Measurements from ENCODE around the gene SPAG9.

Gene SPAG9

DNA sequence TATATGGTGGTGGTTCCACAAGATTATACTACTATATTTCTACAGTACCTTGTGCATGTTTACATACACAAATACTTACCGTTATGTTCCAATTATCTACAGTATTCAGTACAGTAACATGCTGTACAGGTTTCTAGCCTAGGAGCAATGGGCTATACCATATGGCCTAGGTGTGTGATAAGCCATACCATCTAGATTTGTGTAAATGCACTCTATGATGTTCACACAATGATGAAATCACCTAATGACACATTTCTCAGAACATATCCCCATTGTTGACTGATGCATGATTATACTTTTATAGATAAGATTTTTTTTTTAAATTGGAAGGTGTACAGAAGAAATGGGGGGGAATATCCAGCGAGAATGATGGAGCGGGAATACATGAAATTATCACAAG, 131.5 kb downstream of the SPAG9 start:
- no peak for DNase-seq (ENCODE audit: low read depth, low spot score)

DNA sequence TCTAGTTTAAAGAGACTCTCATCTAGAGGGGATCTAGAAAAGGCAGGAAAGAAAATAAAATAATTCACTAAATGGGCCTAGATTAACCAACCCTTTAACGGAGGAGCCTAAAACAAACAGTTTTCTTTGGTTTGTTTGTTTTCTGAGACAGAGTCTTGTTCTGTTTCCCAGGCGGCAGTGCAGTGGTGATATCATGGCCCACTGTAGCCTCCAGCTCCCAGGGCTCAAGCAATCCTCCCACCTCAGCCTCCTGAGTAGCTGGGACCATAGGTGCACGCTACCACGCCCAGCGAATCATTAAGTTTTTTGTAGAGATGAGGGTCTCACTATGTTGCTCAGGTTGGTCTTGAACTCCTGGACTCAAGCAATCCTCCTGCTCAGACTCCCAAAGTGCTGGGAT, 132.2 kb downstream of the SPAG9 start:
- DNase-seq (ENCODE audit: low read depth, low spot score): no peak

DNA sequence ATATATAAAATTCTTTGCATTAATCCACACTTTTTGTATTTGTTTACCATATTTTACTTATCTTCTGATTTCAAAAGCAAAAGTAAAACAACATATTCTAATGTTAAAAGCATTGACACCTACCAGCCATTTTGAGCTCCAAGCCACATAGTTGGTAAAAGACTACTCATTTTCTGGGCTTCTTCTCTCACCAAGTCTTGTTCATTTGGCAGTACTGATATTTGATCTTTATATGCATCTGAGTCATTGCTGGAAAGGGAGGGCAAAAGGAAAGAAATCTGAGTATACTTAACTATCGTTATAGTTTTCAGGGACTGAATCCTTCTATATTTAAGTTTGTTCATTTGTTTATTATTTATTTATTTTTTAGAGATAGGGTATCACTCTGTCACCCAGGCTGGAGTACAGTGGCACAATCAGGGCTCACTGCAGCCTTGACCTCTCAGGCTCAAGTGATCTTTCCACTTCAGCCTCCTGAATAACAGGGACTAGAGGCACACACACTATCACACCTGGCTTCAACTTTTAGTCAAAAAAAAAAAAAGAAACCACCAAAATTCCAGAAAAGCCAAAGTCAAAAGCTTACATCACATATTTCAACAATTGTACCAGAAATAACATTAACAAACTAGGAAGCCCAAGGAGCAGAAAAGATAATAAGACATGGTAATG, 133.5 kb downstream of the SPAG9 start:
- no peak for DNase-seq (ENCODE audit: low read depth, low spot score)

DNA sequence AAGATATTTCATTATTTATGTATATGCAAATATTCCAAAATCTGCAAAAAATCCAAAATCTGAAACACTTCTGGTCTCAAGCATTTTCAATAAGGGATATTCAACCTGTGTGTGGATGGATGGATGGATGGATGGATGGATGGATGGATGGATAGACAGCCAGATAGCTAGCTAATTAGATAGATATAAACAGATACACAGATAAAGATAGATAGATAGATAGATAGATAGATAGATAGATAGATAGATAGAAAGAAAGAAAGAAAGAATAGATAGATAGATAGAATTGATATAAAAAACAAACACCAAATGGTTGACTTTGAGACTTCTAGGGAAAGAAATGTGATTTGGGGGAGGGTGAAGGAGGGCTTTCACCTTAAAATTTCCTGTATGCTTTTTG, 139.4 kb downstream of the SPAG9 start:
- DNase-seq (ENCODE audit: low read depth, low spot score): no peak

DNA sequence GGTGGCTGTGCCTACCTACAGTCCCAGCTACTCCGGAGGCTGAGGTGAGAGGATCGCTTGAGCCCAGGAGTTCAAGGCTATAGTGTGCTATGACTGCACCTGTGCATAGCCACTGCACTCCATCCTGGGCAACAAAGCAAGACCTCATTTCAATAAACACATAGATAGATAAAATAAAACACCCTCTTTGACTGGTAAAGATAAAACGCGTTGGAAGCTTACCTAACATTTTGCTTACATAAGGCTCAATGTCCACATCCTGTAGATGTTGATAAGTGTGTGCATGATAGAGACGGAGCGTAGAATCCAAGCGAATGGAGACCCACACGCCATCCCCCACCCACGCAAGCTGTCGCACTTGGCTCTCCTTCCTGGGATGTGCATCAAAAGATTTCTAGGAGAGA, 141.1 kb downstream of the SPAG9 start:
- no peak for DNase-seq (ENCODE audit: low read depth, low spot score)

DNA sequence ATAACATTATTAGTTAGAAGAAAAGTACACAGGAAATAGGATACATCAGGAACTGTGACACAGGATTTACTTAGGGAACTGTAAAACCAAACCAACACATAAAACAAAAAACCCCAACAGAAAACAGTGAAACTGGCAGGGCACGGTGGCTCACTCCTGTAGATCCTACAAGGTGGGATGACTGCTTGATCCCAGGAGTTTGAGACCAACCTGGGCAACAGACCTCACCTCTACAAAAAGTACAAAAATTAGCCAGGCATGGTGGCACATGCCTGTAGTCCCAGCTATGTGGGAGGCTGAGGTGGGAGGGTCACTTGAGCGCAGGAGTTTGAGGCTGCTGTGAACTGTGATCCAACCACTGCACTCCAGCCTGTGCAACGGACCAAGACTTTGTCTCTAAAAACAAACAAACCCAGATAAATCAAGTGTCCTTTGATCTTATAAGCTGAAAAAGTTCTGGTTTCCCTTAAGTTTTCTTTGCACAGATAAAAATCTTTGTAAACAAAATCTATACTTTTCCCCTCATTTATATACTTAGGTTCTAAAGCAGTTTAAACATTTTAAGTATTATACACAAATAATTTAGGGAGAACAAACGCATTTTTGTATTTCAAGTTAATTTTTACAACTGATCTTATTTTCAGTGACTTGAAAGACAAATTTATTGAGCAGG, 143.0 kb downstream of the SPAG9 start:
- DNase-seq (ENCODE audit: low read depth, low spot score): no peak

DNA sequence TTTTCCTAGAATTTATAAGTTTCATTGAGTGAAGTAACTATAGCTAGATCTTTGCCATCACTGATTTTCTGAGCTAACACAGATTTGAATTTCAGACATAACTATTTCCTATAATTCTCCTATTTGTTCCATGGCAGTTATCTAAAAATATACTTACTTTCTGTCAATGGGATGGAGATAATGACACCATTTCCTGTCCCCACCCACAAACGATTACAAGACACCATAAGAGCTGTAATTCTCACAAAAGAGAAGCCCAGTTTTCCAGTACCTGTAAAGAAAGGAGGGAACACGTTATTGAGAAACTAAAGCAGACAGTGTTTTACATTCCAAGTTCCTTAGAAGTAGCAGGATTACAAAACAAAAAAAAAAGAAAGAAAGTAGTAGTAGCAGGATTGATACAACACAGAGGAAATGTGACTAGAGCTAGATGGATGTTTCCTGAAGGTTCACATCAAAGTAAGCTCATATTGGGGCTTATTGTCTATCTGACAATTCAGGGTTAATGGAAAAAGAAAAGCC, 143.7 kb downstream of the SPAG9 start:
- DNase-seq (ENCODE audit: low read depth, low spot score): no peak

DNA sequence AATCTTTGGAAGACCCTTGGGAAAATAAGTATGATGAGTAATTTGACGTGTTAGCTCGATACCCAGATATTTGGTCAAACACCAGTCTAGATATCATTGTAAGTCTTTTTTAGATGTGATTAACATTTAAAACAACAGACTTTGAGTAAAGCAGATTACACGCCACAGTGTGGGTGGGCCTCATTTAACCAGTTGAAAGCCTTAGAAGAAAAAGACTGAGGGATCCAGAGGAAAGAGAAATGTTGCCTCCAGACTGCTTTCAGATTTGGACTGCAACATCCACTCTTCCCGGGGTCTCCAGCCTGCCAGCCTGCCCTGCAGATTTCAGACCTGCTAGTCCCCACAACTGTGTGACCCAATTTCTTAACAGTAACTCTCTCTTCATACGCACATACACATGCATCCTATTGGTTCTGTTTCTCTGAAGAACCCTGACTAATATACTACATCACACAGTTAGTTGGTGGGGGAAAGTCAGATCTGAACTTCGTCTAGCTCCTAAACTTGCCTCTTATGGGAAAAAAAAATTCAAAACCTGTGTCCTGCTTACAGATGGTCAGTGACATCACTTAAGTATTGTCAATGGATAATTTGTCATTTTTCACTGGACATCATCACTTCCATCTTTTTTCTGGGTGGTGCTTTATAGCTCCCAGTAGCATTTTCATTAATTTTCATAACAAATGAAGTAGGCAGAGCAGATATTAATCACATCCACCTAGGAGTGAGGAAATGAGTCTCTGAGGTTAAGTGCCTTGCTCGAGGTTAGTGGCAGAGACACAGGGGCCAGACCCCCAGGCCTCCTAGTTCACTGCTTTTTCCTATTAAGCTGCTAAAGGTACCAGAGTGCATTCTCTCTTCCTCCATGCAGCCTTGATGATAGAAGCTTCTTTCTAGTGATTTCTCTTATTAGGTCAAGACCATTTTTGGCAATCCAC, 146.8 kb downstream of the SPAG9 start:
- DNase-seq (ENCODE audit: low read depth, low spot score): no peak

DNA sequence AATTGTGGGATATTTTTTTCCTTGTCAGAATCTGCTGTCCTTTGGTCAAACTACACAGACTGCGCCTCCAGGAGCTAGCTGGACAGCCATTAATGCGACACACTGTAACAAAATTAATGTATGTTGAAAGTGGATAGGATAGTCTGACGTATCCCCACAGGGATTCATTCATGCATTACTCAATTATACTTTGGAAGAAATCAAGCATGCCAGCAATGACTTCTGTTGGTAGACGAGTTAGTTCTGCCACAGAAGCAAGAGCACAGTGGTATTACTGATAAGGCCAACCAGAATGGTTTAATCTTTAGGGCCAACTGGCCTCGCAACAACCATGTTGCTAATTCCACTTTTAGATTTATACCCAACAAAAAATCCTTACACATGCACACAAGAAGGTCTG, 148.1 kb downstream of the SPAG9 start:
- DNase-seq (ENCODE audit: low read depth, low spot score): no peak

DNA sequence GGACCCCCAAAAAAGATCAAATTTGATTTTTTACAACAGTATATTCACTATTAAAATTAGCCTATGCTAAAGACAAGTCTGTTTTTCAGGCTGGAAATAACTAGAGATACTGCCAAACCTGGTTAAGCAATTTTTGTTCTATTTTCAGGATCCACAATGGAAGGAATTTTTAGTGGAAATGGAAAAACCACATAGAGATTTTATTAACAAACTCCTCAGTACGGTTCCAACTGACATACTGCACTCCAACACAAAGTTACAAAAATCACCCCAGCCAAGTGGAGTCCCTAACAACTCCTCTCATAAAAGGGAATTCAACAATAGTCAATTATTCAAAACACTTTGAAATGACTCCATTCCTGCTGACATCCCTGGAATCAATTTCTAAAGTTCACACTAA, 152.9 kb downstream of the SPAG9 start:
- DNase-seq (ENCODE audit: low read depth, low spot score): no peak

DNA sequence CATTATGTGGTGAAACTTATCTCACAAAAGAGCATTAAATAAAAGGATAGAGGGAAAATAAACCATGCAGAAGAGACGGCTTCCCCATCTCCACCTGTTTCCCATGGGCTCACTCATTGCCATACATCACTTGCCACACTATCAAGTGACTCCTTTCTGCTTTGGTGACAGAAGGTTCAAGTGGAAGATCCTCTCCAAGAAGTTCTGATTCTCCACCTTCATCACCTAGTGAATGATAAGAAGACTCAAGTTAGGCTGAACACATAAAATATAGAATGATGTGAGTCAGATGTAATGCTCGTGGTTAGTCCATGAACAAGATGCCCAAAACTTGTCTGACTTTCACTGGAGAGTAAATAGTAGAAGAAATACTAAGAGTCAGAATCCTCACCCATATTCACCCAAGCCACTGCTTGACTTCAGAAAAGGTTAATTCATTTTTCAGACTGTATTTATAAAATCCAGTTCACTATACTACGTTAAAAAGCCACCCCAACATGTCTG, 154.5 kb downstream of the SPAG9 start:
- no peak for DNase-seq (ENCODE audit: low read depth, low spot score)

DNA sequence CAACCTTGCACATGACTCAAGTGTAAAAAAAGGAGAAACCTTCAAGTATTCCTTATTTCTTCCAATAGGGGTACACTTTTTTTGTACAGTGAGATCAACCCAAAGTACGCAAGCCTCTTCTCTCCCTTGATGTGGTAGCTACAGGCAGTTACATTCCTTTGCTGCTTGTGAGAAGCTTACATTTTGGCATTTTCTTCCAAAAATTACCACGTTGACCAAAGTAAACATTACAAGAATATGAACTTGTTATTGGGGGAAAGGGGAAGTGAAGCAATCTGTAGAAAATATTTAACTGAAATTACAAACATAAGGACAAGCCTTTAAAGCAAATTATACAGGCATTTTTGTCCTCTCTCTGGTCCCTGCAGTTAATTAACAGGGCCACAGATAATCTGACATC, 157.5 kb downstream of the SPAG9 start:
- no peak for DNase-seq (ENCODE audit: low read depth, low spot score)

DNA sequence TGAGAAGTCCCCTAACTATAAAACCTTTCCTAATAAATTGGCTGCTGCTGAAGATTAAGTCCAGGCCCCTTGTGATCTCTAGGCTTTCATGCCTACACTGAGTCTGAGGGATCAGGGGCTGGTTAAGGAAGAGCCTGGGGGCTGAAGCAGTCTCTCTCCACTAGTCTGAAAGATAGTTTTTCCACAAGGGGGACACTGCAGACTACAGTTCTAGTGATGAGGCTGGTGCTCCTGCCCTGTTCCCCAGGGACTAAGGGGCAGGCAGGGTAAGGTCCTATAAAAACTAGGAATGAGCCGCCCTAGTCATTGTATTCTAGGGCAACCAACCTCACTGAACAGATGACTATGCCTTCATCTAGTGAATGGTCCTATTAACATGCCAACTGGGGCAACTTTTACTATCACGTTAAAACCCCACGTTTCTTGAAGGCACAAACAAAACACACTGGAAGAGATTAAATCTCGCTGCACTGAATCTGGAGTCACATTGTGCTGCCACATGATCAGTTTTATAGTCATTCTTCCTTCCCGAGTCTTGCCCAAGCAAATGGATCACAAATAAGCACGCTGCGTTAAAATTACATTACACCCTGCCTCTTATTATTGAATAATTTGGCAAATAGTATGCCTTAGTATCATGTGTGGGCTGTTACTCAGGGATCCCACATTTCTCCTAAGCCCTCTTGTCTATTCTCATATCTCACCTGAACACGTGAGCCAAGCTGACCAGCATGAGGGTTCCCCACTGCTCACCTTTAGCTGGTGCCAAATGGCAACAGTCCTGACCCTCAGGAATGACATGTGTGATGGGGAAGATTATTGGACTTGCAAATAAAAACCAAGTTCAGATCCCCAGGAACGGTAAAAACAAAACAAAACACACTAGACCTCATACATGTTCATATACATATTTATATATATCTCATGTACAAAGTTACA, 159.1 kb downstream of the SPAG9 start:
- no peak for DNase-seq (ENCODE audit: low read depth, low spot score)

DNA sequence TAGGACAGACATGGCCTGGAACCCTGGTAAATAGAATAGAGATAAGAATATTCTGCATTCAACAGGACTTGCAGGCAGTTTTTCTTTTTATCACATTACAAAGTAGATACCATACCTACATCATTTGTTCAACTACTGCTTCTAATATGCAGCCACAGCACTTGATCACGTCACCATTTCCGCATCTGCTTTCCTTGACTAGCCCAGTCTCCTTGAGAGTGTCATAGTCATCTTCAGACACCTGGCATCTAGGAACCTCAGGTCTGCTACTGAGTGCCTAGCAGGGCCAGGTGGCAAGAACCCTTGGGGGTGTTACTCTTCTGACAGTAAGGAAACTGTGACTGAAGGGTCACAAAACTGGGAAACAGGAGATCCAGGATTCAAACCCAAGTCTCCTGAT, 161.3 kb downstream of the SPAG9 start:
- DNase-seq (ENCODE audit: low read depth, low spot score): no peak

DNA sequence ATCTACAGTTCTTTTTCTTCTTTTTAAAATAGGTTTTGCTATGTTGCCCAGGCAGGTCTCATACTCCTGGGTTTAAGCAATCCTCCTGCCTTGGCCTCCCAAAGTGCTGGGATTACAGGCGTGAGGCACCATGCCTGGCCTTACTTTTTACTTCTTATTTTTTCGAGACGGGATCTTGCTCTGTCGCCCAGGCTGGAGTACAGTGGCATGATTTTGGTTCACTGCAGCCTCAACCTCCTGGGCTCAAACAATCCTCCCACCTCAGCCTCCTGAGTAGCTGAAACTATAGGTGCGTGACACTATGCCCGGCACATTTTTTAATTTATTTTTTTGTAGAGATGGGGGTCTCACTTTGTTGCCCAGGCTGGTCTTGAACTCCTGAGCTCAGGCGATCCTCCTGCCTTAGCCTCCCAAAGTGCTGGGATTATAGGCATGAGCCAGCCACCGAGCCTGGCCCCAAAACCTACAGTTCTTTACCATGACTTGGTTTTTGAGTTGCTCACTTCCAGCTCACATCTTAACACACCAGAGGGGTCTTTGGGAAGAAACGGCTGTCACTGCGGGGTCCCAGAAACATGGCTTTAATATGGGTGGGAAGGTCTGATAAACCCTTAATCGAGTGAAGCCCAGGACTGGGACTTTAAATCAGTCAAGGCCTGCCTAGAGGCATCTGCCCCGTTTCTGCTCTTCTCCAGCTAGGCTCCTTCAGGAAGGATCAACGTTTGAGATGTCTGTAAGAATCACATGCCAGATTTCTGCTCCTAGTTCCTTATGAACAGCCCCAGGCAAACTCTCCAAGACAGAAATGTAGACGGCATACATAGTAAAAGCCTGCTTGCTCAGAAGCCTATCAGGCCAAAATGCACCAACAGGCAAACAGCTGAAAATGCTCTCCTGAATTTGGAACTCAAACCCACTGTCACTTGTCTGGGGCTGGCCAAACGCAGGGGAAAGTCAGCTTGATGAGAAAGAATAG, 162.8 kb downstream of the SPAG9 start:
- DNase-seq (ENCODE audit: low read depth, low spot score): no peak

DNA sequence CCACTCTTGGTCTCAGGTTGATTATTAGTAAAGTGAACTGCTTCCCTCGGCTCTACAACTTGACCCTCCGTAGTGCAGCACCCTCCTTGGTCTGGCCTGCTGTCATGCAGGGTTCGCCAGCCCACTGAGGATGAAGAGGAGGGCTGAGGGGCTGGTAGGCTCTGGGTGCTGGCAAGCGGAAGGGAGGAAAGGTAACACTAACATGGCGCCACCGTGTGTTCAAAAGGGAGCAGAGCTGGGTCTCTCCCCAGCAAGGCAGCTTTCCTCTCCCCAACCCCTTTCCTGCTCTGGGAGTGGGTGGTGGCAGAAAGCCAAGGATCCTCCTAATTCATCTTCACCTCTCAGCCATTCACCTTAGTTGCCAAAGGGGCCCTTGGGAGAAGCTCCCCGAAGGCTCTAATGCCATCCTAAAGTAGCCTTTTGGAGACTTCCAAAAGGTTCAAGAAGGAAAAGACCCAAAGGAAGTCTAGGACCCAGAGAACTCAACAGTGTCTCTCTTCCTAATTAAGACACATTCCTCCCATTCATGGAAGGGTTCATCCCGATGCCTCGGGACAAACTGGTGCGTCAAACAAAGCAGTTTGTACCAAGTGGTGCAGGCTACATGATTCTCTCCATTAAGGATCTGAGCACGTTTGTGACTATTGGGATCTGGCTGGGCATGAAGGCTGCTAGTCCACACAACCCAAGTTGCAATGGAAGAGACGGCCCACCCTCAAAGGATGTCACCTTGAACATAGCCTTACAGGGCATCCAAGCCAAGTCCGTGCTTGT, 163.7 kb downstream of the SPAG9 start:
- DNase-seq (ENCODE audit: low read depth, low spot score): no peak

DNA sequence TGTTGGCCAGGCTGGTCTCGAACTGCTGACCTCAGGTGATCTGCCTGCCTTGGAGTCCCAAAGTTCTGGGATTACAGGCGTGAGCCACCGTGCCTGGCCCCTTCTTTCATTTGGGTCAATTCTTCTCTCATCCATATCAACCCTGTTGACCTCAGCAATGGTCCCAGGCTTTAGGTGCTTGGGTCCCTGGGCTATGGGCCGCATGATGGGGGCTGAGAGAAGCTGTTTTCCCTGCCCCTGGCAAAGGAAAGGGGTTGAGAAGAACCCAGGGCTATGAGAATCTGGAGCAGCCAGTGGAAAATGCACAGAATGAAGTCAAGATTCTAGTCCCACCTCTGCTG, 164.3 kb downstream of the SPAG9 start:
- DNase-seq (ENCODE audit: low read depth, low spot score): no peak

DNA sequence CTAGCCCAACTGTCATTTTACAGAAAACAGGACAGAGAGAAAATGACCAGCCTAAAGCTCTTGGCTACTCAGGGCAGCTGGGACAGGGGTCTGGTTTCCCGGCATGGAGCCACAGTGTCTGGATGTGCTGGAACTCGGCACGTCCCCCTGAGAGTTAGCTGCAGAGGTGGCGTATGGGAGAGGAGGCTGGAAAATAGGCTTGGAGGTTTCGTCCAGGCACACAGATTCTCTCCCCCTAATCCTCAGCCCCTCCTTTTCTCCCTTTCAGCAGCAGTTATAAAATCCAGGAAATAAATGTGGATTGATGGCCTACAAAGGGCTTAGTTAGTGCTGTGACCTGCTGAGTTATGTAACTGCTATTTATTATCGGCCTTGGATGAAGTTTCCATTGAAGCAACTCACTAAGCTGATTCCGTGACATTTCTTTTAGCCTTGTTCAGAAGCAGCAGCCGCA, 165.0 kb downstream of the SPAG9 start:
- DNase-seq (ENCODE audit: low read depth, low spot score): no peak

DNA sequence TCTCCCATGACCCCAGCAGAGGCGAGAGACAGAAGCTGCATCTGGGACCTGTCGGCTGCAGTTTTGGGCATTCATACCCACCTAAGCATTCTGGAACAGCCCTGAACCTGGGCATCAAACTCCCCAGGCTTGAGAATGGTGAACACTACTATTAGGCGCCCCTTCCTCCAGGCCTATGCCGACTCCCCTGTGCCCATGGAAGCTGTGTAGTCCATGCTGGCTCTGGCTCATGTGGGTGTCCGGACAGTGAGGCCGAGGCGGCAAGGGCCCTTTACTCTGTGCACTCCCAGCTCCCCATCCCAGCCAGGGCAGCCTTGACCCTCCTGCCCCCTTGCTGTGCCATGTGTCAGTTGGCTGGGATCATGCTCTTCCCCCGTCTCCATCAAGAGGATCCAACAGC, 165.5 kb downstream of the SPAG9 start:
- DNase-seq (ENCODE audit: low read depth, low spot score): no peak

Measured in iPS DF 19.7 (cell line).